K562 (cell line): ENCODE measurements around the gene MYLK2. TPM values are rescaled to one million over a fixed set of nuclear protein-coding genes. Genes with fewer than 3 reads are reported as not detected.

ENCODE experiments used
- ATAC-seq: fragments of 200-7000 bp; cut with Tn5 transposase; 3 replicates; pipeline ENCODE4 v1.9.1; 2020; ENCODE audit warnings: moderate library complexity
- BruUV-seq: library from RNA; stranded (reverse); fragments of 400-500 nt; replicated peaks from 2 replicates; lab custom pipeline; 2021; lab: Mats Ljungman, UMichigan
- CTCF ChIA-PET: fragments of 300-600 bp; formaldehyde crosslinking; extraction: SDS; loops from one replicate; lab custom pipeline; 2021; ENCODE audit warnings: low intra/inter-chr PET ratio; lab: Yijun Ruan, JAX
- POLR2A ChIA-PET: fragments of 300-600, 350-650 bp; sonication (Branson Sonifier 250); formaldehyde crosslinking; extraction: SDS; loops from one replicate; lab custom pipeline; 2021; ENCODE audit warnings: antibody characterized with exemption, inconsistent platforms; lab: Yijun Ruan, JAX
- DNase-seq, 4 experiments: peaks; one replicate each; pipeline versions ENCODE4 v3.0.0 to v3.0.0-alpha.2; 2011 to 2018; ENCODE audit warnings: low spot score in 3 of 4, mixed read lengths in 3 of 4; ENCODE audit errors: extremely low read depth in 1 of 4
- FAIRE-seq: peaks from 2 replicates; lab custom pipeline; 2011; peaks lifted over from hg19 to GRCh38; lab: Jason Lieb, UNC
- H2AFZ ChIP-seq: 2 replicates; pipeline ENCODE4 v1.6.0; 2011; ENCODE audit warnings: low read depth, low read length, control low read depth, inconsistent platforms
- H3K27ac ChIP-seq: fragments of 200-600 bp; 3 replicates; pipeline ENCODE4 v1.8.0; 2011; ENCODE audit warnings: low read depth, mild to moderate bottlenecking, control low read depth, inconsistent platforms, low read length, moderate library complexity, mixed read lengths; ENCODE audit errors: extremely low read depth
- H3K27me3 ChIP-seq, 2 experiments: fragments of 300-600 bp in 1 of 2; 2 replicates in 1 of 2; 3 replicates in 1 of 2; pipeline versions ENCODE4 v1.6.0 to v1.8.0; 2011; ENCODE audit warnings: inconsistent platforms in 2 of 2, low read length in 2 of 2, mild to moderate bottlenecking in 1 of 2, mixed read lengths in 1 of 2, moderate library complexity in 1 of 2; ENCODE audit not compliant: control insufficient read depth in 2 of 2, insufficient read depth in 2 of 2
- H3K36me3 ChIP-seq: fragments of 300-600 bp; 3 replicates; pipeline ENCODE4 v1.8.0; 2011; ENCODE audit warnings: mild to moderate bottlenecking, low read length, inconsistent platforms; ENCODE audit not compliant: control insufficient read depth, insufficient read depth
- H3K4me1 ChIP-seq, 2 experiments: fragments of 200-600 bp in 1 of 2; replicated peaks in 1 of 2; 2 replicates in 1 of 2; 3 replicates in 1 of 2; pipeline versions ENCODE4 v1.5.1 to v1.8.0; 2011; ENCODE audit warnings: inconsistent platforms in 2 of 2, low read length in 2 of 2, mild to moderate bottlenecking in 1 of 2, mixed read lengths in 1 of 2, moderate library complexity in 1 of 2; ENCODE audit not compliant: control insufficient read depth in 2 of 2, insufficient read depth in 2 of 2
- H3K4me2 ChIP-seq: 2 replicates; pipeline ENCODE4 v1.6.1; 2011; ENCODE audit warnings: low read length, control low read depth, inconsistent platforms, mixed read lengths; ENCODE audit not compliant: insufficient read depth
- H3K4me3 ChIP-seq: fragments of 200-600 bp; sonication (generic), shearing (Covaris generic); 2 replicates; pipeline ENCODE4 v1.5.1; 2016; ENCODE audit warnings: control low read depth, inconsistent platforms
- H3K79me2 ChIP-seq: fragments of 200-600 bp; 3 replicates; pipeline ENCODE4 v1.8.0; 2011; ENCODE audit warnings: low read length, inconsistent platforms; ENCODE audit not compliant: control insufficient read depth, insufficient read depth
- H3K9ac ChIP-seq, 2 experiments: 2 replicates each; pipeline versions ENCODE4 v1.6.0 to v1.6.1; 2011; ENCODE audit warnings: low read depth in 2 of 2, low read length in 2 of 2, control low read depth in 1 of 2, inconsistent platforms in 1 of 2, mild to moderate bottlenecking in 1 of 2, mixed read lengths in 1 of 2; ENCODE audit not compliant: insufficient read depth in 1 of 2
- H3K9me1 ChIP-seq: one replicate; pipeline ENCODE4 v1.6.0; 2011; ENCODE audit warnings: inconsistent platforms, mild to moderate bottlenecking, low read length, moderate library complexity; ENCODE audit not compliant: control insufficient read depth, insufficient read depth
- H3K9me3 ChIP-seq: replicated peaks from 2 replicates; pipeline ENCODE4 v1.5.1; 2011; ENCODE audit warnings: low read depth, low read length, inconsistent platforms; ENCODE audit not compliant: control insufficient read depth, insufficient read depth
- H4K20me1 ChIP-seq: replicated peaks from 2 replicates; pipeline ENCODE4 v1.6.1; 2011; ENCODE audit warnings: low read length, inconsistent platforms, mixed read lengths; ENCODE audit not compliant: control insufficient read depth, insufficient read depth
- CBX1 ChIP-seq: sonication (generic); IDR thresholded peaks from 2 replicates; pipeline ENCODE4 v1.6.1; 2016; ENCODE audit warnings: antibody characterized with exemption, low read depth, mild to moderate bottlenecking
- LCOR ChIP-seq: sonication (generic); formaldehyde crosslinking; IDR thresholded peaks from 2 replicates; pipeline ENCODE4 v1.8.0; 2022; ENCODE audit warnings: mild to moderate bottlenecking, missing genetic modification reagents
- POLR2AphosphoS5 ChIP-seq: IDR thresholded peaks from 2 replicates; pipeline ENCODE4 v1.6.1; 2011; ENCODE audit warnings: mild to moderate bottlenecking, low read depth, low read length, moderate library complexity; ENCODE audit not compliant: control insufficient read depth, insufficient read depth
- POLR2G ChIP-seq: fragments of 200-400 bp; formaldehyde crosslinking; IDR thresholded peaks from 2 replicates; pipeline ENCODE4 v1.6.1; 2017; ENCODE audit warnings: low read depth, mild to moderate bottlenecking, antibody characterized with exemption, low read length, moderate library complexity
- PPARD ChIP-seq: fragments of 250-450 bp; sonication (Bioruptor Pico); IDR thresholded peaks from 2 replicates; pipeline ENCODE4 v1.8.0; 2022; ENCODE audit warnings: inconsistent platforms, mild to moderate bottlenecking, moderate library complexity
- RBM22 ChIP-seq: fragments of 200-400 bp; formaldehyde crosslinking; IDR thresholded peaks from 2 replicates; pipeline ENCODE4 v1.6.1; 2018; ENCODE audit warnings: low read length, low read depth; ENCODE audit not compliant: poor library complexity, severe bottlenecking
- RUNX1 ChIP-seq: sonication (generic); IDR thresholded peaks from 2 replicates; pipeline ENCODE4 v1.6.1; 2016; ENCODE audit warnings: antibody characterized with exemption, low read depth
- TEAD4 ChIP-seq, 2 experiments: sonication (generic) in 1 of 2; formaldehyde crosslinking in 1 of 2; IDR thresholded peaks; 2 replicates each; pipeline versions ENCODE4 v1.6.1 to v1.8.0; 2012 to 2022; ENCODE audit warnings: borderline replicate concordance in 1 of 2, inconsistent platforms in 1 of 2, low read length in 1 of 2, mild to moderate bottlenecking in 1 of 2, missing genetic modification reagents in 1 of 2
- XRCC4 ChIP-seq: IDR thresholded peaks from one replicate; pipeline ENCODE4 v1.6.1; 2011; ENCODE audit not compliant: insufficient read depth, insufficient read length; ENCODE audit errors: extremely low read depth
- ZNF444 ChIP-seq: fragments of 250-450 bp; sonication (Bioruptor Pico); IDR thresholded peaks from 2 replicates; pipeline ENCODE4 v1.4.0; 2020; ENCODE audit warnings: mild to moderate bottlenecking, moderate library complexity
- ZNF583 ChIP-seq: fragments of 250-450 bp; sonication (Bioruptor Pico); IDR thresholded peaks from 2 replicates; pipeline ENCODE4 v1.4.0; 2020
- ZNF778 ChIP-seq: fragments of 450-650 bp; formaldehyde crosslinking; IDR thresholded peaks from 2 replicates; pipeline ENCODE4 v1.4.0; 2020; ENCODE audit warnings: mild to moderate bottlenecking, moderate library complexity
- ZNF780A ChIP-seq: fragments of 250-450 bp; sonication (Bioruptor Pico); IDR thresholded peaks from 2 replicates; pipeline ENCODE4 v1.5.0; 2021; ENCODE audit warnings: mild to moderate bottlenecking
- WGBS: fragments of 100-300 bp; shearing (Covaris generic); methylation state at CpG from one replicate; pipeline ENCODE4 v1.1.6; 2016; ENCODE audit warnings: low coverage, mixed read lengths; ENCODE audit not compliant: insufficient coverage; ENCODE audit errors: missing lambda C conversion rate; 5-methylcytosine and 5-hydroxymethylcytosine counted together
- in situ Hi-C: fragments of 300-500 bp; cut with MboI; formaldehyde crosslinking; loops from 4 replicates; pipeline ENCODE4 v1.15.0; 2018; ENCODE audit warnings: inconsistent platforms, mixed read lengths
- intact Hi-C: fragments of 100-400 bp; cut with micrococcal nuclease; formaldehyde crosslinking; loops from 2 replicates; pipeline ENCODE4 v1.14.2; 2022
- polyA plus RNA-seq, 8 experiments: library from polyadenylated mRNA; depleted of rRNA in 4 of 8; stranded (reverse) in 5 of 8; unstranded in 3 of 8; fragments of >200 nt; fragmentation: Nextera tagmentation in 2 of 8; fragmentation: Illumina TruSeq in 1 of 8; extraction: Ambion mirVana in 2 of 8; extraction: Trizol in 1 of 8; gene quantifications; 2 replicates each; pipeline versions ENCODE4 v1.2.1 to v1.2.3, GENCODE V29; 2011 to 2014; ENCODE audit warnings: inconsistent platforms in 1 of 8, missing spikeins in 1 of 8
- total RNA-seq, 7 experiments: library from RNA; depleted of rRNA in 6 of 7; stranded (reverse); fragments of >200 nt in 6 of 7; fragmentation: Illumina TruSeq in 2 of 7; extraction: Trizol in 2 of 7; gene quantifications; 2 replicates each; pipeline versions ENCODE4 v1.2.1 to v1.2.3, GENCODE V29; 2011 to 2021; ENCODE audit warnings: low replicate concordance in 1 of 7
- TF ChIP-seq, protein P1 (sequence below): sonication (generic); formaldehyde crosslinking; IDR thresholded peaks from 2 replicates; pipeline ENCODE4 v1.8.1; 2022; ENCODE audit warnings: missing genetic modification reagents
- TF ChIP-seq, protein P2 (sequence below): fragments of 200-800 bp; sonication (Bioruptor generic); IDR thresholded peaks from 2 replicates; pipeline ENCODE4 v1.6.1; 2017; ENCODE audit warnings: missing genetic modification characterization, missing compliant biosample characterization
- TF ChIP-seq, protein P3 (sequence below): fragments of 450-650 bp; IDR thresholded peaks from 2 replicates; pipeline ENCODE4 v1.7.0; 2016; ENCODE audit warnings: borderline replicate concordance

Gene MYLK2
- total and polyA plus RNA-seq, 9 of the 15 experiments (the other 6 are each of a cell fraction or from before 2014, with no cell fraction given), result 0.07 to 0.53 (median 0.18) TPM; not detected in 2

DNA sequence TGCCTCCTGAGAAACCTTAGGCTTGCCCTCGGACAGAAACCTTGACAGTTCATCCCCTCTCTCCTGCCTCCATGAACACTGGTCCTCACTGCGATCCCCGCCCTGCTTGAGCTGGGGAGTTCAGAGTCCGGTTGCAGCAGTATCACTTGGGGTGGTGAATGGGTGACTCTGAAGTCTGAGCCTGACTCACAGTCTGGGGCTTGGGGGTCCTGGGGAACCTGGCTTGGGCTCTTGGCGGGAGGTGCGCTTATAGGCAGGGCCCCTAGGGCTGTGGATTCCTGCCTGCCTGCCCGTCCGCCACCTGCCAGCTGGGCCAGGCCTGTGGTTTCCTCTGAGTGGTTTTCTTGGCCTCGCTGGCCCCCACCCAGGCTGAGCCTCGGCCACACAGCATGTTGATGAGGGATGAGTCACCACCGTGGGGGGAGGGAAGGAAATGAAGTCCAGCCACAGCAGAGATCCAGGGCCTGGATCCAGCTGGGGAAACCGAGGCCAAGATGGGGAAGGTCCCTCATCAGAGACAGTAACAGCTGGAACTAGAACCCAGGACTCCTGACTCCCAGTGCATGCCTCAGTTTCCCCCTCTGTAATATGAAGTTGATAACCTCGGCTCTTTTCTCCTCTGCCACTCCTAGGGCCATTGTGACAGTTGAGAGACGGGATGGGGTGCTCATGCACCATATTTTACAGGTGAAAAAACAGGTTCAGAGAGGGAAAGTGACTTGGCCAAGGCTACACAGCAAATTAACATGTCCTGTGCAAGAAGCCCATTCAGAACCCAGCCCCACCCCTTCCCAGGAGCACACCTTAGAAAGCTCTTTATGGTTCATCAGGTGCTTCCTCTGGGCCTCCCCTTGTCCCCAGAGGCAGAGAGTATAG, 17.1 kb downstream of the MYLK2 start:
- POLR2A ChIA-PET, result interaction anchor here (0.7 to 1.3 kb wide), 6 partner anchors 11 to 194 kb away, joined by 3 to 5 read pairs (median 3); no protein-coding TSS in a partner anchor
- peak; percentile 87 to 90 (median 88) for DNase-seq
- H3K9me1 ChIP-seq, result no peaks in the 10 kb centered on the region
- intact Hi-C loops (loop anchor here (5.0 kb wide), 1 partner anchor 274 kb away; no protein-coding TSS in a partner anchor), in situ Hi-C loops (loop anchor here (25.0 kb wide), 1 partner anchor 826 kb away; the partner anchor contains the start of gene C20orf203)
- no TSS peak for BruUV-seq
- peak overlapping the region; percentile 49; the same call in 2 of the 3 replicates for H3K27ac ChIP-seq
- H3K4me3 ChIP-seq, result no peak overlapping the region
- H3K36me3 ChIP-seq, result no peaks in the 10 kb centered on the region
- peak overlapping the region; percentile 73 for H2AFZ ChIP-seq
- no peaks in the 10 kb centered on the region for H3K9me3 ChIP-seq
- peak; percentile 90 for FAIRE-seq
- CTCF ChIA-PET, result no interaction called here
- 0 out of 2 replicates have a peak, but pooled peaks cover 6% of the 10 kb centered on the region for H4K20me1 ChIP-seq
- H3K27me3 ChIP-seq, result no peaks in the 10 kb centered on the region
- H3K4me2 ChIP-seq, result peak overlapping the region; percentile 39
- no peaks in the 10 kb centered on the region for H3K79me2 ChIP-seq
- WGBS, result 15% methylated on average over 14 of the region's 14 CpGs
- H3K4me1 ChIP-seq, result peaks cover 35 to 51% of the 10 kb centered on the region in 2 experiments
- H3K9ac ChIP-seq, result peak overlapping the region; percentile 35 to 68; a peak in 3 of 4 replicates
- ATAC-seq, result peak; percentile 87
- TF ChIP-seq ZNF778 (CRISPR knock-in tag) (no peak), ZNF444 (CRISPR knock-in tag) (0 out of 2 replicates have a peak, but pooled peaks have one; percentile 41), POLR2G (peak; percentile 47), XRCC4 (no peak), POLR2AphosphoS5 (no peak), PPARD (no peak), ZNF583 (CRISPR knock-in tag) (no peak), RUNX1 (0 out of 2 replicates have a peak, but pooled peaks have one; percentile 72), LCOR (CRISPR knock-in tag) (peak; percentile 20; the same call in 1 of the 2 replicates), TEAD4 (IDR thresholded peaks at IDR 0.05; ENCODE audit: low read length) (peak; percentile 40; the same call in 1 of the 2 replicates), TEAD4 (CRISPR knock-in tag; IDR thresholded peaks at IDR 0.05; ENCODE audit: borderline replicate concordance) (no peak), RBM22 (no peak), ZNF780A (CRISPR knock-in tag) (no peak), CBX1 (0 out of 2 replicates have a peak, but pooled peaks have one; percentile 20)
- TF ChIP-seq, protein P1, sequence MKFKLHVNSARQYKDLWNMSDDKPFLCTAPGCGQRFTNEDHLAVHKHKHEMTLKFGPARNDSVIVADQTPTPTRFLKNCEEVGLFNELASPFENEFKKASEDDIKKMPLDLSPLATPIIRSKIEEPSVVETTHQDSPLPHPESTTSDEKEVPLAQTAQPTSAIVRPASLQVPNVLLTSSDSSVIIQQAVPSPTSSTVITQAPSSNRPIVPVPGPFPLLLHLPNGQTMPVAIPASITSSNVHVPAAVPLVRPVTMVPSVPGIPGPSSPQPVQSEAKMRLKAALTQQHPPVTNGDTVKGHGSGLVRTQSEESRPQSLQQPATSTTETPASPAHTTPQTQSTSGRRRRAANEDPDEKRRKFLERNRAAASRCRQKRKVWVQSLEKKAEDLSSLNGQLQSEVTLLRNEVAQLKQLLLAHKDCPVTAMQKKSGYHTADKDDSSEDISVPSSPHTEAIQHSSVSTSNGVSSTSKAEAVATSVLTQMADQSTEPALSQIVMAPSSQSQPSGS (CRISPR knock-in tag), result no peak
- TF ChIP-seq, protein P2, sequence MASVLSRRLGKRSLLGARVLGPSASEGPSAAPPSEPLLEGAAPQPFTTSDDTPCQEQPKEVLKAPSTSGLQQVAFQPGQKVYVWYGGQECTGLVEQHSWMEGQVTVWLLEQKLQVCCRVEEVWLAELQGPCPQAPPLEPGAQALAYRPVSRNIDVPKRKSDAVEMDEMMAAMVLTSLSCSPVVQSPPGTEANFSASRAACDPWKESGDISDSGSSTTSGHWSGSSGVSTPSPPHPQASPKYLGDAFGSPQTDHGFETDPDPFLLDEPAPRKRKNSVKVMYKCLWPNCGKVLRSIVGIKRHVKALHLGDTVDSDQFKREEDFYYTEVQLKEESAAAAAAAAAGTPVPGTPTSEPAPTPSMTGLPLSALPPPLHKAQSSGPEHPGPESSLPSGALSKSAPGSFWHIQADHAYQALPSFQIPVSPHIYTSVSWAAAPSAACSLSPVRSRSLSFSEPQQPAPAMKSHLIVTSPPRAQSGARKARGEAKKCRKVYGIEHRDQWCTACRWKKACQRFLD (CRISPR knock-in tag), result no peak
- TF ChIP-seq, protein P3, sequence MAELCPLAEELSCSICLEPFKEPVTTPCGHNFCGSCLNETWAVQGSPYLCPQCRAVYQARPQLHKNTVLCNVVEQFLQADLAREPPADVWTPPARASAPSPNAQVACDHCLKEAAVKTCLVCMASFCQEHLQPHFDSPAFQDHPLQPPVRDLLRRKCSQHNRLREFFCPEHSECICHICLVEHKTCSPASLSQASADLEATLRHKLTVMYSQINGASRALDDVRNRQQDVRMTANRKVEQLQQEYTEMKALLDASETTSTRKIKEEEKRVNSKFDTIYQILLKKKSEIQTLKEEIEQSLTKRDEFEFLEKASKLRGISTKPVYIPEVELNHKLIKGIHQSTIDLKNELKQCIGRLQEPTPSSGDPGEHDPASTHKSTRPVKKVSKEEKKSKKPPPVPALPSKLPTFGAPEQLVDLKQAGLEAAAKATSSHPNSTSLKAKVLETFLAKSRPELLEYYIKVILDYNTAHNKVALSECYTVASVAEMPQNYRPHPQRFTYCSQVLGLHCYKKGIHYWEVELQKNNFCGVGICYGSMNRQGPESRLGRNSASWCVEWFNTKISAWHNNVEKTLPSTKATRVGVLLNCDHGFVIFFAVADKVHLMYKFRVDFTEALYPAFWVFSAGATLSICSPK, result no peak
